ENCODE data around the gene DIRAS1. TPM values are rescaled to one million over a fixed set of nuclear protein-coding genes. Genes with fewer than 3 reads are reported as not detected.

The DIRAS1 gene
- total RNA-seq, 4 donors from 2014 or later: 0.59 to 0.90 (median 0.87) TPM; not detected in 1

GRCh38 chr19:2755811-2756210, 34.6 kb upstream of the DIRAS1 start:
- TF ChIP-seq EP300 (IDR thresholded peaks at IDR 0.05): no peak
- DNase-seq (ENCODE audit: low spot score in 2 of 2): no peak
- H3K9me3 ChIP-seq: no peaks in the 10 kb centered on the region
- 91 to 92% methylated on average over 16 of the region's 16 CpGs for WGBS, 2 donors
- no peak overlapping the region for H3K4me3 ChIP-seq
- H3K36me3 ChIP-seq: peaks cover 5 to 81% (median 5%) of the 10 kb centered on the region in 3 donors
- no peaks in the 10 kb centered on the region for H3K4me1 ChIP-seq
- no peak overlapping the region for H3K27ac ChIP-seq
- H3K27me3 ChIP-seq: no peaks in the 10 kb centered on the region

GRCh38 chr19:2755448-2755705, 34.2 kb upstream of the DIRAS1 start:
- no peaks in the 10 kb centered on the region for H3K27me3 ChIP-seq
- no peak overlapping the region for H3K27ac ChIP-seq
- 88 to 92% methylated on average over 16 of the region's 16 CpGs for WGBS, 2 donors
- peaks cover under 1 to 76% (median 5%) of the 10 kb centered on the region in 3 donors for H3K36me3 ChIP-seq
- H3K4me3 ChIP-seq: no peak overlapping the region
- no peaks in the 10 kb centered on the region for H3K4me1 ChIP-seq
- no peak for DNase-seq (ENCODE audit: low spot score in 2 of 2)
- TF ChIP-seq POLR2A (IDR thresholded peaks at IDR 0.05): no peak
- no peak for TF ChIP-seq EP300 (IDR thresholded peaks at IDR 0.05)
- no peak for TF ChIP-seq CTCF (IDR thresholded peaks at IDR 0.05)
- no peaks in the 10 kb centered on the region for H3K9me3 ChIP-seq

- Histone ChIP-seq H3K4me3 (no peak overlapping the region), H3K4me1 (no peaks in the 10 kb centered on the region), H3K36me3 (peaks cover 0 to 71% (median 5%) of the 10 kb centered on the region in 3 donors), H3K27ac (no peak overlapping the region), H3K9me3 (no peaks in the 10 kb centered on the region), H3K27me3 (no peaks in the 10 kb centered on the region)
- no peak for TF ChIP-seq CTCF (IDR thresholded peaks at IDR 0.05)
- TF ChIP-seq EP300 (IDR thresholded peaks at IDR 0.05): no peak
- no peak for TF ChIP-seq POLR2A (IDR thresholded peaks at IDR 0.05)
- DNase-seq (ENCODE audit: low spot score in 2 of 2): no peak
- WGBS, 2 donors: 81 to 87% methylated on average over 43 of the region's 43 CpGs
Measured at GRCh38 chr19:2754659-2755447, 33.7 kb upstream of the DIRAS1 start.

GRCh38 chr19:2751438-2751830, 30.3 kb upstream of the DIRAS1 start:
- TF ChIP-seq POLR2A (IDR thresholded peaks at IDR 0.05): no peak
- no peak for TF ChIP-seq EP300 (IDR thresholded peaks at IDR 0.05)
- no peak for TF ChIP-seq CTCF (IDR thresholded peaks at IDR 0.05)
- Histone ChIP-seq H3K4me3 (no peak overlapping the region), H3K27ac (no peak overlapping the region), H3K9me3 (no peaks in the 10 kb centered on the region), H3K36me3 (peaks cover 0 to 38% (median 0%) of the 10 kb centered on the region in 3 donors), H3K27me3 (no peaks in the 10 kb centered on the region), H3K4me1 (peaks cover 0 to 7% (median 0%) of the 10 kb centered on the region in 4 donors)
- no peak for DNase-seq (ENCODE audit: low spot score in 2 of 2)
- WGBS, 2 donors: 90 to 94% methylated on average over 14 to 21 of the region's 21 CpGs

DNA sequence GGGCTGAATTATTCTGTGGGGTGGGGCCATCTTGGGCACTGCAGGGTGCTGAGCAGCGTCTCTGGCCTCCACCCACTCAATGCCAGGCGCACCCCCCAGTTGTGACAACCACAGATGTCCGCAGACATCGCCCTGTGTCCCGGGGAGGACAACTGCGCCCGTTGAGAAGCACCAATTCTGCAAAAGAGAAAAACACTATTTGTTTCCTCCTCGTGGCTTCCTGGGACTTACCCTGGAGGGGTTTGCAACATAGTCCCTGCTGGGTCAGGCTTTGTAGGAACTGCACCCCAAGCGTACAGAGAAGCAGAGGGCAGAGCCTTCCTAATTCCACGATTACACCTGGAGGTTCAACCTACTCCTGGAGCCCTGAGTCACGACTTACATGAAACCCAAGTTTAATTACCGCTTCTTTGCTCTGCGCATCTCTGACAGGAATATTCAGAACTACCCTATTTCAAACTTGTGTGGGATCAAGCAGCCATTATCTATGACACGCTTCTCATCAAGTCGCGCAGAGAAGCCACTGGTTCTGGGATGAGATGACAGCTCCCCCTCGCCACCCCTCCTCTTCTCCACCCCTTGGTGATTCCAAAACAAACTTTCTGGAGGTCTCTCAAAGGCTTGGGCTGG, 29.8 kb upstream of the DIRAS1 start:
- no peaks in the 10 kb centered on the region for H3K9me3 ChIP-seq
- WGBS, 2 donors: 71 to 75% methylated on average over 17 of the region's 17 CpGs
- no peak overlapping the region for H3K27ac ChIP-seq

More for the DNA sequence above, 29.8 kb upstream of the DIRAS1 start:
- Histone ChIP-seq H3K4me3 (no peak overlapping the region), H3K27me3 (no peaks in the 10 kb centered on the region), H3K36me3 (peaks cover 0 to 33% (median 0%) of the 10 kb centered on the region in 3 donors), H3K4me1 (peaks cover 0 to 7% (median 0%) of the 10 kb centered on the region in 4 donors)
- TF ChIP-seq EP300 (IDR thresholded peaks at IDR 0.05) (no peak), CTCF (IDR thresholded peaks at IDR 0.05) (no peak), POLR2A (IDR thresholded peaks at IDR 0.05) (no peak)
- no peak for DNase-seq (ENCODE audit: low spot score in 2 of 2)
